ENCODE measurements around the gene NVL. TPM values are rescaled to one million over a fixed set of nuclear protein-coding genes. Genes with fewer than 3 reads are reported as not detected.

Gene NVL
- total RNA-seq = 10.1 and 14.0 TPM in 2 replicates

DNA sequence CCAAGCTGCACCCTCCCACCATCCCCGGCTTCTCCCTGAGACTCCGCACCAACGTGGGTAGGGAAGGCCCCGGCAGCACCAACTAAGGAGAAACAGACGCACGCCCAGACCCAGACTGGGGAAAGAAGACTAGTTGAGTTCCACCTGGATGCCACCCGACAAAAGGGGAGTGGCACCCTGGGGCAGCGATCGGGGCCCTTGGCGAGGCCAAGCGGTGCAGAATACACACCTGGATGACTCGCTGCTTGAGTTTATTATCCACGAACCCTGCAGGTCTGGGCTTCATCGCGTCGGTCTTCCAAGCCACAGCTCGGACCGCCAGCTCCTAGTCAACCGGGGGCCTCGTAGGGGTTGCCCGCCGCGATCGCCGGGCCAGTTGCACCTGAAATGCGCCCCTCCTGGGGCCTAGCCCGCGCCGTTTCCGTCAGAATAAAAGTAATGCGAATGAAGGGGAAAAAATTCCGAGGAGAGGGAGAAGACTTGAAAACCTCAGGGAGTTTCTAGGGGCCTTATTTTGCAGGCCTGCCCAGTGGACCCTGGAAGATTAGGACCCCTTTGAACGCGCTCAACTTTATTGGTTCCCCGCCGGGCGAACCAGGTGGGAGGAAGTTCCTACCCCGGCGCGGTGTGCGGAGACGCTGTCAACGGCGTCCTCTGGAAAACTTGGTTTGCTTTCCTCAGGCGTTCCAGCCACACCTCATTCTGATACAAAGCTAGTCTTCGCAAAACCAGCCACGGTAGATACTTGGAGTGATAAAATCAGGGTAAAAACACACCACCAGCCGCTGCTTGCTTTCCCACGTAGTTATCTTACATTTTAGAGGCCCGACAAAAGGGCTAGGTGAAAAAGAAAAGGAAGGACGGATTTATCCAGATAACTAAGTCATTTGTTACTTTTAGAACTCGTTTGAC is at the start of gene NVL:
Gene NVL (minus strand): TSS at position 331 of the 912 bp plus-strand sequence. CDS start 45 bp downstream, at position 286.

DNA sequence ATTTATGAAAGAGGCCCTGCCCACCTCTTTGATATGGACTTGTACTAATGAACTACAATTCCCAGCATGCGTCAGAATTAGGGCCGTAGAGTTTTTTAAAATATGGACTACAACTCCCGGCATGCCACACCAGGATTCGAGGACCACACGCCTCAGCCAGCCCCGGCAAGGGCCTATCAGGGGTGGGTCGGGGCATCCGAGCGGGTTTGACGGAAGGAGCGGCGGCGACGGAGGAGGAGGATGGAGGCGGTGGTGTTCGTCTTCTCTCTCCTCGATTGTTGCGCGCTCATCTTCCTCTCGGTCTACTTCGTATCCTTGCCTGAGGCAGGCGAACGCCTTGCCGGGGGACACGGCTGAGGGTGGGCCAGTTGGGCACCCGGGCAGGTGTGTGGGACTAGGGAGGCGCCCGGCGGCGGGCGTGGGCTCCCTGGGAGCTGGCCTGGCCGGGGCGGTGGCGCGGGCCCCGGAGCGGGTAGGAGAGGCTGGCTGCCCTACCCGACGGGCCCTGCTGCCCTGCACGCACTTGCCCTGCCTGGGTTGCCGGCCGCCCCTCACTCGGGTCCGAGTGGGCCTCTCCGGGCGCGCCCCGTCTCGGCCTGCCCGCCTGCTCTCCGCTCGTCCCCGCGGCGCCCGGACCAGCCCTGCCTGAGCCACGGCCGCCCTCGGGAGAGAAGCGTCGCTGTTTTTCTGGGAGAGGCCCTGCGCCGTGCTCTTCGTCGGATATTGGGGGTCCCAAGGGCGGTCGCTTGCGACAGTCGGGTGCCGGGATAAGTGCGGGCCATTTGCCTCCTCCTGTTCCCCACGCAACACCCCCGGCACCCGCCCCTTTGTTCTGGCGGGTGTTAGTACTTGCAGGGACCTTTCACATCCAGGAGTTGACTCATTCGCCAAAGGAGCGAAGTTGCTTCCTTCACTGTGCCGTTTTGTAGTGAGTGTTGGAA is 27.0 kb upstream of the NVL start, which contains the start of gene CNIH4:
Gene CNIH4 (plus strand): TSS at position 195 of the 941 bp plus-strand sequence. CDS start 46 bp downstream, at position 241.

DNA sequence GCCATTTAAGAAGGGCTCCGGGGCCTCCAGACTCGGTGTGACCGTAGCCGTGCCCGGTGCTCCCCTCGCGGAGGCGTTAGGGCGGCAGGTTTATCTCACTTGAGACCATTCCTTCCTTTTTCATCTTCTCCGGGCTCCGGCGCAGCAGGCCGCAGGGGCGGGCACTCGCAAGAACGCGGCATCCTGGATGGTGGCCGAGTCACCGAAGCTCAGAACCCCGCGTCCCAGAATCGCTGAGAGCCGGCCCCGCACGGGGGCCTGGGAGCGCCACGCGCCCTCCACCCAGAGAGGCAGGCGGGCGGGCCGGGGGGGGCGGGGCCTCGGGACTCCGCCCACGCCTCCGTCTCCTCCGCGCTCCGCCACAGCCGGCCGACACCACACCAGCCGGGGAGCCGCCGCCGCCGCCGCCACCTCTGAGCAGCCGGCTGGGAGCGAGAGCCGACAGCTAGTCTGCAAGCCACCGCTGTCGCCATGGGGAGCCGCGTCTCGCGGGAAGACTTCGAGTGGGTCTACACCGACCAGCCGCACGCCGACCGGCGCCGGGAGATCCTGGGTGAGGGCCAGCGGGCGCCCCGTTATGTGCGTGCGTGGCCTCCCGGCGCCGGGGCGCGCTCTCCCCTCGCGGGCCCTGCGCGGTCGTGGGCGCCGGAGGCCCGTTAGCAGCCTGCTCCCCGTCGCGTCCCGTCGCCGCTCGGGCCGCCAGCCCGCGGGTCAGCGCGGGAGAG is 146.9 kb downstream of the NVL start, which contains the start of gene DEGS1:
Gene DEGS1 (plus strand): TSS at position 375 of the 725 bp plus-strand sequence. CDS start 97 bp downstream, at position 472.

Other genes with a start within 250 kb of the NVL start
- 17.3 and 35.5 TPM in 2 replicates for gene FBXO28, start 216.1 kb downstream of the NVL start, total RNA-seq
- 110 and 150 TPM in 2 replicates for gene DEGS1, start 146.9 kb downstream of the NVL start, total RNA-seq
- 38.2 and 65.8 TPM in 2 replicates for gene CNIH4, start 26.7 kb upstream of the NVL start, total RNA-seq
- gene WDR26, start 104.6 kb upstream of the NVL start, total RNA-seq = 29.2 and 58.6 TPM in 2 replicates

Data from epithelial cell of alveolus of lung (primary cell).